HEK293 (cell line): ENCODE measurements around the gene AGAP1.

ENCODE experiments used
- PBX3 ChIP-seq: sonication (generic); formaldehyde crosslinking; IDR thresholded peaks from 2 replicates; pipeline ENCODE4 v1.8.1; 2022; ENCODE audit warnings: mild to moderate bottlenecking, moderate library complexity, missing genetic modification reagents
- PRDM1 ChIP-seq: fragments of 450-650 bp; formaldehyde crosslinking; IDR thresholded peaks from 2 replicates; pipeline ENCODE4; 2016; ENCODE audit warnings: missing biosample characterization, missing genetic modification characterization

GRCh38 chr2:235721625-235722024, 227.8 kb downstream of the AGAP1 start:
- TF ChIP-seq PBX3 (CRISPR knock-in tag): no peak
- no peak for TF ChIP-seq PRDM1 (tag by site-specific recombination)
